NCI-H1092 (cell line): ENCODE data around the gene ZNRF3.
A peak's percentile ranks its signal among the peaks of the same experiment; 100 is the strongest.
"Not testable (repeated sequence)": the region's sequence is repeated elsewhere in the genome, so short reads cannot be mapped to it uniquely, and the experiment has no call there.

ENCODE experiments used
- DNase-seq: peaks from one replicate; lab custom pipeline; 2025; lab: John Stamatoyannopoulos, UW

The ZNRF3 gene

DNA sequence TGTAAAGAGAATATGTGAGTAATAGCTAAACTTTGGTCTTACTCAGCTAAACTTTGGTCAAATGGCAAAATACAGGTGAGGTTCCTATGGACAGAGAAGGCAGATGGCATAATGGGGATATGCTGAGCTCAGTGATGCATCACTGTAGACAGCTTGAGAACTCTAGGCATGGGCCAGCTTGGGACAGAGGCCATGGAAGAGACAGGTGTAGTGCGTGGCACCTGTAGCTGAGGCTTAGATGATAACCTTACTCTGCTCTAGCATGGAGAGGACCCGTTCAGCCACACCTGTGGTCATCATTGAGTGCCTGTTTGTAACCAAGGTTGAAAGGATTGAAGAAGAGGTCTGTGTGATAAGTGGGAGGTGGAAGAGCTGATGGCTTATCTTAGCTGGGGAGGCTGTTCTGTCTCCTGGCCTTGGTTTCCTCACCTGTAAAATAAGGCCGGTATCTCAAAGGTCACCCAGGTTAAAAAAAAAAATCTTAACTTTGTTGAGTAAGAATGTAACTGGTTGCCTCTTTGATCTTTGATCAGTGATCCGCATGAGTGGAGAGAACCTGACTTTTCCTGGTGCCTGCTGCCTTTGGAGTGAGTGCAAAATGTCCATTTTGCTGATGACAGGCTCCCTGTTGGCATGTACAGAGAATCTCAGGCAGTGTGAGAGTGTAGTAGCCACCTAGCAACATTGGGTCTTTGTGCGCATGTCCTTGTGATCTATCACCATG, 48.6 kb downstream of the ZNRF3 start:
- no peak for DNase-seq

GRCh38 chr22:28933321-28933720, 49.9 kb downstream of the ZNRF3 start:
- no peak for DNase-seq

DNA sequence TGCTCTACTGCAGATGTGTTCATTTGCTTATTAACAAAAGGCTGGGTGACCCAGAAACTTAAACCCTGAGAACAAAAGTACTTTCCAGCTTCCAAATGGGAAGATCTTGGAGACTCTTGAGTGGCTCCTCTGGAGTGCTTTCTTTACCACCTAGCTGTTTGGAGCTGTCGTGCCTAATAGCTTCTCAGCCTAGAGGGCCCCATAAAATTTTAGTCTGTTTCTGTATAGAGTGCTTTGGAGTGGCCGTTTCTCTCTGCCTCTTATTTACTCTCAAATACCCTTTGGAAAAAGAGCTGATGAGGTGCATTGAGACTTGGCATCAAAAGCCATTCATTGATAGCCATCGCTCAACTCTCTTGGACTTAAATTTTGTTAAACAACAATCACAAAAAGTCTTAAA, 50.7 kb downstream of the ZNRF3 start:
- peak; percentile 42 for DNase-seq

DNA sequence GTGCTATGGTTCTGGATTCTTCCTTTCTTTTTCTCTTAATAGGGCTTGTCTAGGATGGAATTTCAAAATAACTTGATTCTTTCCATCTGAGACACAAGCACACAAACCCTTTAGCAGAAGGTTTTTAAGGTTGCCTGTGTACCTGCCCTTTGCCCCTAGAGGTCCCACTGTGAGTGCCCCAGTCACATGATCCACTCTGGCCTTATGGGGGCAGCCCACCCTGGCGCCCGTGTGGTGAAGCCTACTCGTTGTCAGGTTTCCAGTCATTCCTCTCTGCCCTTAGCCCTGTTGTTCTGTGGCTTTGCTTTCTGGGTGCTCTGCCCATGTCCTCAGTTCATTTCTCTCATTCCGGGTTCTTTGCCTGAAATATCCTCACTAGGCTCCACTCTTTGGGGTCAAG, 51.8 kb downstream of the ZNRF3 start:
- DNase-seq, result no peak

GRCh38 chr22:28935713-28936112, 52.3 kb downstream of the ZNRF3 start:
- no peak for DNase-seq

GRCh38 chr22:28936200-28936599, 52.8 kb downstream of the ZNRF3 start:
- DNase-seq, result no peak

DNA sequence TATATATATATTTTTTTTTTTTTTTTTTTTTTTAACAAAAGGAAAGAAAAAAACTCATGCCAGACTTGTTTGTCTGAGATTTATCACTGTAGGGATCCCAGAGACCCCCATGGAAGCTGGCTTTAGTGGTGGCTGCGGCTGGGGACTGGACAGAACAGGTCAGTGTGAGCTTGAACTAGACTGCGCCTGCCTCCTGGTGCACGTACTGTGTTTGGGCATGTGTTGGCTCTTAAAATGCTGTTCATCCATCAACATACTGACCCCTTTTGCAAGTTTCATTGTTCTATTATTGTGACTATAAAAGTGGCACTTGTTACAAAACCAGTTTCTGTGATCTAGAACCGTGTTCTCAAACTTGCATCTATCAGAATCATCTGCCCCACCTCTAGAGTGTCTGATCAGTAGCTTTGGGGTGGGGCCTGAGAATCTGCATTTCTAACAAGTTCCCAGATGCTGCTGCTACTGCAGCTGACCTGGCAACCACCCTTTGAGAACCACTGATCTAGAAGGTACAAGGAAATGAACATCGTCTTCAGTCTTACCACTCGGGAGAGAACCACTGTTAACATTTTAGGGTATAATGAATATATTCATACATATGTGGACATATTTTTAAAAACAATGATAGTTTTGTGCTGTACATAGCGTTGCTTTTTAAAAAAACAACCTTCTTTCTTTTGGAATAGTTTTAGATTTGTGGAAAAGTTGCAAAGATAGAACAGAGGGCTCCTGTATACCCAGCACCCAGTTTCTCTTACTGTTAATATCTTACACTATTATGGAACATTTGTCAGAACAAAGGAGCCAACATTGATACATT, 54.0 kb downstream of the ZNRF3 start:
- no peak for DNase-seq

DNA sequence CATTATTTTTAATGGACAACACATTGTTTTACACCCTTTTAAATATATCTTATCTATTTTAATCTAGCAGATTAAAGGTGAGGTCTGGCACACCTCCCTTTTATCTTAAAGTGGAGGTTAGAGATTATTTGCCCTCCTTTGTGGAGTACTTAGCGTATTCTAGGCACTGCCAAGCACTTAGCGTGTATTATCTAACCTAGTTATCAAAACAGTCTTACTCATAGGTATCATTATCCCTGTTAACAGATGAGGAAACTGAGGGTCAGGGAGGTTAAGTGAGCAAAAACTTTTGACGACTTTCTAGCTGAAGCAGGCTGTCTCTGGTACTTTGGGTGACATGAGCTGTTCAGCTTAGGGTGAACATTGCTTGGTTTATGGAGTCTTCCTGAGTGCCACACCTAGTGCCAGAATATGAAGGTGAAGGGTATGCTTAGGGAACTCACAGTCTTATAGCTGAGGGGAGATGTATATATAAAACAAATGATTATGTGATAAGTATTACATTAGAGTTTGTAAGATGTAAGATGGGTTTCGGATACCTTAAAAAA, 55.0 kb downstream of the ZNRF3 start:
- DNase-seq, result no peak

DNA sequence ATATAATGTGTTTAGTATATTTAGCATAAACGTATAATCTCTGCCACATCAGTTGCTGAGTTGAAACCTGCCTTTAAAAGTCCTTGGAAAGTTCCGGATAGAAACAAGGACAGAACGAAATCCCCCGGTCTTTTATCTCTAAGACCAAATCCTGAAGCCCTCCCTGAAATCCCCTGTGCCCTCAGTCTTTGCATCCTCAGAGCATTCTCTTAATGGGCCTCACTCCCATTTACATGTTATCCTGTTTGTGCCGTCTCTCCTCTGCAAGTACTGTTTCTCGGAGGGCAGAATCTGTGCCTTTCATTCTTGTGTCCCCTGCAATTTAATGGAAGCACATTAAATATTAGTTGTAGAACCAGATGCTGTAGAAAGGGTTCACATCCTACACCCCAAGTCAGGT, 56.0 kb downstream of the ZNRF3 start:
- no peak for DNase-seq

GRCh38 chr22:28939932-28940331, 56.6 kb downstream of the ZNRF3 start:
- no peak for DNase-seq

DNA sequence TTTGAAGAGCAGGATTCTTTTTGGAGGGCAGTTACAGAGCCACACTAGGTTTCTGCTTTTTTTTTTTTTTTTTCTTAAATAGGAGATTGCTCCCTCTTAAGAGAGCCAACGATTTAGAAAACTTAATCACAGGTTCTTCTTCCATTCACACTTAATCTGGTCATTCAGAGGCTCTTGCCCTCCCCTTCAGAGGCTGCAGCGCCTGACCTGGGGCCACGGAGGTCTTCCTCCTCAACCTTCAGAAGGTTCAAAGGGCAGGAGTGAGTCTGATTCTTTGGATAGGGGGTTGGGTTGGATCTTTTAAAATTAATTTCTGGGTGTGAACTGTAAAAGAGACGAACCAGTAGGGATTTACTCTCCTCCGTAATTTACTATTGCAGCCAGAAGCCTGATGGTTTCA, 57.1 kb downstream of the ZNRF3 start:
- no peak for DNase-seq

DNA sequence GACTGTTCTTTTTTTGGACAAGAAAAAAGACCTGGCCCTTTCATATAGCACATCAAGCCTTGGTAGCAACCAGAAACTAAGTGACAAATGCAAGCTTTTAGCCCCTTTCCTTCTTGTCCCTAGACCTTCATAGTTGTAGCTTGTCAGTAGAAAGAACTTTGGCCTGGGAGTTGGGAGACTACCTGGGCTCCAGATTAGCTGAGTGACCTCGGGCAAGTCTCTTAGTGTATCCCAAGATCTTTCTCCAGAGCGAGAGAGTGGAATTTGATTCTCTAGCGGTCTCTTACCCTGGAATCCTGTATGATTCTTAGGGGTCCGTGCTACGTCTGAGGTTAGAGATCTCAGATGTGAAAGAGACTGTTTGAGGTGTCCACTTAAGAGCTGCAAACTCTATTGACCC, 59.0 kb downstream of the ZNRF3 start:
- DNase-seq, result no peak

GRCh38 chr22:28942801-28943500, 59.6 kb downstream of the ZNRF3 start:
- no peak for DNase-seq

- no peak for DNase-seq
These were observed 60.1 kb downstream of the ZNRF3 start for GRCh38 chr22:28943501-28943879.

GRCh38 chr22:28947125-28947524, 63.8 kb downstream of the ZNRF3 start:
- no peak for DNase-seq

- no peak for DNase-seq
These were observed 65.1 kb downstream of the ZNRF3 start for GRCh38 chr22:28948424-28948823.

DNA sequence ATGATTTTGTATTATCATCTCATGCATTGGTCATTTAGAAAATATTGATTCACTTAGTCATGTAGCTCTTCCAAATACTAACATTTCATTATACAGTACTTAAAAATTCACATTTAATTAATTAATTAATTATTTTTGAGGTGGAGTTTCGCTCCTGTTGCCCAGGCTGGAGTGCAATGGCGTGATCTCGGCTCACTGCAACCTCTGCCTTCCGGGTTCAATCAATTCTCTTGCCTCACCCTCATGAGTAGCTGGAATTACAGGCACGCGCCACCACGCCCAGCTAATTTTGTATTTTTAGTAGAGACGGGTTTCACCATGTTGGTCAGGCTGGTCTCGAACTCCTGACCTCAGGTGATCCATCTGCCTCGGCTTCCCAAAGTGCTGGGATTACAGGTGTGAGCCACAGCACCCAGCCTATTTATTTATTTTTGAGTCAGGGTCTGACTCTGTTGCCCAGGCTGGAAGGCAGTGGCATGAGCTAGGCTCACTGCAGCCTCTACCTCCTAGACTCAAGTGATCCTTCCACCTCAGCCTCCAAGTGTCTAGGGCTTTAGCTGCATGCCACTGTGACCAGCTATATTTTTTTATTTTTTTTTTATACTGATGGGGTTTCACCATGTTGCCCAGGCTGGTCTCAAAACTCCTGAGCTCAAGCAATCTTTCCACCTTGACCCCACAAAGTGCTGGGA, 65.6 kb downstream of the ZNRF3 start:
- DNase-seq, result not testable (repeated sequence)

DNA sequence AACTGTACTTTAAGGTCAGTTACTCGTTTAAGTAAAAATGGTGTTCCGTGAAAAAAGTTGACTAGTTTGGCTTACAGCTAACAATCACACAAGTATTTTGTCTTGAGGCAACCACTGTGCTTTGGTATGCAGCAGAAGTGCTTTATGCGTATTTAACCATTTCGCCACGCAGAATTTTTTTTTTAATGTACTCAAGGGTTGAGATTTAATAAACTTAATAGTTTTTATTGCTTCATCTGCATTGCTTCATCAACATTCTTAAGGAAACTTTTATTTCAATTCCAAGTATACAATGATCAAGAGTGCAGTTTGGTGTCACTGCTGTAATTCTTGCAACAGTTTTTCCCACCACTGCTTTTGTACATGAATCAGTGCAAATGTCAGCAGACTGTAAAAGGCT, 66.4 kb downstream of the ZNRF3 start:
- DNase-seq, result no peak

GRCh38 chr22:28950617-28951411, 67.4 kb downstream of the ZNRF3 start:
- peak; percentile 76 for DNase-seq

DNA sequence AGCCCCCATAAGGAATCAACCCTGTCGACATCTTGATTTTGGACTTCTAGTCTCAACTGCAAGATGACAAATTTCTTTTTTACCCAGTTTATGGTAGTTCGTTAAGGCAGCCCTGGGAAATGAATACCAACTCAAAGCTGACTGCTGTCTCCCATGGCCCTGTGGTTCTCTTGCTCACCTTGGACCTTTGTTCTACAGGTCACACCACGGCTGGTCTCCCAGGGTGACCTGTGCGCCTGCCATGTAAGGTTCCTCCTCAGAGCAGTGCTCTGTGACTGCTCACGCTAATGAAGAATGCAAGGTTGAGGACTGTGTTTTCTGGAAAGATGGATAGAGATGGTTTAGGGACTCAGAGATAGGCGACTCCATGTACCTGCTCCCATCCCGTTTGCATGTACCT, 68.2 kb downstream of the ZNRF3 start:
- no peak for DNase-seq

- DNase-seq, result no peak
These were observed 68.7 kb downstream of the ZNRF3 start for GRCh38 chr22:28951969-28952521.
